BLaER1 treated with 17β-estradiol and CSF1 and Interleukin-3, amounts not matched to agents 10 nM and 100 nM (cell line): ENCODE data around the gene CLEC2L.

Experiments used
- H3K27ac ChIP-seq, 11 experiments: shearing (Covaris generic); formaldehyde crosslinking; 2 replicates each; pipeline ENCODE4 v1.8.1; 2022
- H3K27me3 ChIP-seq, 11 experiments: shearing (Covaris generic); formaldehyde crosslinking; 2 replicates each; pipeline ENCODE4 v1.8.1; 2022
- H3K36me3 ChIP-seq, 11 experiments: shearing (Covaris generic); formaldehyde crosslinking; 2 replicates each; pipeline ENCODE4 v1.8.1; 2022
- H3K4me1 ChIP-seq, 10 experiments: shearing (Covaris generic); formaldehyde crosslinking; 2 replicates each; pipeline ENCODE4 v1.8.1; 2022
- H3K4me2 ChIP-seq, 11 experiments: shearing (Covaris generic); formaldehyde crosslinking; 2 replicates each; pipeline ENCODE4 v1.8.1; 2022
- H3K4me3 ChIP-seq, 10 experiments: shearing (Covaris generic); formaldehyde crosslinking; 2 replicates each; pipeline ENCODE4 v1.8.1; 2022
- H3K9ac ChIP-seq, 11 experiments: shearing (Covaris generic); formaldehyde crosslinking; 2 replicates each; pipeline ENCODE4 v1.8.1; 2022
- H3K9me3 ChIP-seq, 11 experiments: shearing (Covaris generic); formaldehyde crosslinking; replicated peaks in 1 of 11; 2 replicates each; pipeline ENCODE4 v1.8.1; 2022
- H4K20me1 ChIP-seq, 11 experiments: shearing (Covaris generic); formaldehyde crosslinking; 2 replicates each; pipeline ENCODE4 v1.8.1; 2022
- Cebpa-rat ChIP-seq, 11 experiments: shearing (Covaris generic); IDR thresholded peaks; 2 replicates each; pipeline ENCODE4 v1.8.1; 2022

The CLEC2L gene

GRCh38 chr7:139531094-139531493 is 7.6 kb downstream of the CLEC2L start:
- Histone ChIP-seq H3K4me1 (peaks cover 7 to 15% (median 10%) of the 10 kb centered on the region in 10 experiments; a peak in 17 of 20 replicates), H3K27ac (no peak overlapping the region), H3K36me3 (no peaks in the 10 kb centered on the region), H4K20me1 (no peaks in the 10 kb centered on the region), H3K27me3 (peaks cover 0 to 4% (median 0%) of the 10 kb centered on the region in 11 experiments; a peak in 2 of 22 replicates), H3K9ac (no peak overlapping the region), H3K9me3 (peaks cover 0 to 5% (median 0%) of the 10 kb centered on the region in 11 experiments; a peak in 1 of 22 replicates), H3K4me2 (no peak overlapping the region), H3K4me3 (no peak overlapping the region)
- TF ChIP-seq Cebpa-rat (IDR thresholded peaks at IDR 0.05): no peak

- no peak overlapping the region for H3K4me3 ChIP-seq
- no peak overlapping the region for H3K4me2 ChIP-seq
- H3K36me3 ChIP-seq: no peaks in the 10 kb centered on the region
- no peak overlapping the region for H3K27ac ChIP-seq
- peaks cover 0 to 5% (median 0%) of the 10 kb centered on the region in 11 experiments; a peak in 1 of 22 replicates for H3K9me3 ChIP-seq
- TF ChIP-seq Cebpa-rat (IDR thresholded peaks at IDR 0.05): no peak
- no peaks in the 10 kb centered on the region for H3K27me3 ChIP-seq
- no peak overlapping the region for H3K9ac ChIP-seq
- no peaks in the 10 kb centered on the region for H4K20me1 ChIP-seq
- peaks cover 0 to 3% (median 2%) of the 10 kb centered on the region in 10 experiments; a peak in 11 of 20 replicates for H3K4me1 ChIP-seq
Observed at GRCh38 chr7:139532636-139533155, 9.2 kb downstream of the CLEC2L start.

- Histone ChIP-seq H3K9me3 (no peaks in the 10 kb centered on the region), H4K20me1 (no peaks in the 10 kb centered on the region), H3K4me2 (no peak overlapping the region), H3K4me3 (no peak overlapping the region), H3K4me1 (no peaks in the 10 kb centered on the region), H3K9ac (no peak overlapping the region), H3K27me3 (no peaks in the 10 kb centered on the region), H3K36me3 (no peaks in the 10 kb centered on the region), H3K27ac (no peak overlapping the region)
- TF ChIP-seq Cebpa-rat (IDR thresholded peaks at IDR 0.05): no peak
Observed at GRCh38 chr7:139534096-139534495, 10.6 kb downstream of the CLEC2L start.

DNA sequence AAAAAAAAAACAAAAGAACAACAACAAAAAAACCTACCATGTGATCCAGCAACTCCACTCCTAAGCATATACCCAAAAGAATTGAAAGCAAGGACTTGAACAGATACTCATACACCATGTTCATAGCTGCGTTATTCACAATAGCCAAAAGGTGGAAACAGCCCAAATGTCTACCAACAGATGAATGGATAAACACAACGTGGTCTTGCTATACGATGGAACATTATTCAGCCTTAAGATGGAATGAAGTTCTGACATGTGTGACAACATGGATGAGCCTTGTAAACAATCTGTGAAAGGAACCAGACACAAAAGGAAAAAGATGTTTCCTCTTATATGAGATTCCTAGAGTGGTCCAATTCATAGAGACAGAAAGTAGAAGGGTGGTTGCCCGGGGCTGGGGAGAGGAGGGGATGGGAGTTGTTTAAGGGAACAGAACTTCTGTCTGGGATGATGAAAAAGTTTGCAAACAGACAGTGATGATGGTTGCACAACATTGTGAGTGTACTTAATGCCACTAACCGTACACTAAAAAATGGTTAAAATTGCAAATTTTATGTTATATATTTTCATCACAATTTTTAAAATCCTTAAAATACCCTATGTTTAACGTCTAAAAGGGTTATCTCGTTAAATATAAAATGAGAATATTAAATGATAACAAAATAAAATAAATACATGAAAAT is 11.6 kb downstream of the CLEC2L start:
- no peaks in the 10 kb centered on the region for H4K20me1 ChIP-seq
- no peak overlapping the region for H3K4me2 ChIP-seq
- no peak overlapping the region for H3K27ac ChIP-seq
- H3K9me3 ChIP-seq: no peaks in the 10 kb centered on the region
- no peak overlapping the region for H3K4me3 ChIP-seq
- no peak overlapping the region for H3K9ac ChIP-seq
- H3K36me3 ChIP-seq: no peaks in the 10 kb centered on the region
- H3K4me1 ChIP-seq: no peaks in the 10 kb centered on the region
- H3K27me3 ChIP-seq: no peaks in the 10 kb centered on the region
- no peak for TF ChIP-seq Cebpa-rat (IDR thresholded peaks at IDR 0.05)

- Histone ChIP-seq H3K27ac (no peak overlapping the region), H4K20me1 (no peaks in the 10 kb centered on the region), H3K27me3 (no peaks in the 10 kb centered on the region), H3K9me3 (no peaks in the 10 kb centered on the region), H3K36me3 (no peaks in the 10 kb centered on the region), H3K4me2 (no peak overlapping the region), H3K9ac (no peak overlapping the region), H3K4me3 (no peak overlapping the region), H3K4me1 (no peaks in the 10 kb centered on the region)
- TF ChIP-seq Cebpa-rat (IDR thresholded peaks at IDR 0.05): no peak
Observed at GRCh38 chr7:139536152-139536551, 12.7 kb downstream of the CLEC2L start.

- Histone ChIP-seq H4K20me1 (no peaks in the 10 kb centered on the region), H3K4me2 (no peak overlapping the region), H3K4me3 (no peak overlapping the region), H3K27ac (no peak overlapping the region), H3K27me3 (no peaks in the 10 kb centered on the region), H3K36me3 (no peaks in the 10 kb centered on the region), H3K4me1 (peaks cover 0 to 10% (median 3%) of the 10 kb centered on the region in 10 experiments; a peak in 10 of 20 replicates), H3K9me3 (no peaks in the 10 kb centered on the region), H3K9ac (no peak overlapping the region)
- no peak for TF ChIP-seq Cebpa-rat (IDR thresholded peaks at IDR 0.05)
Observed at GRCh38 chr7:139538881-139539635, 15.6 kb downstream of the CLEC2L start.

GRCh38 chr7:139540203-139540602 is 16.7 kb downstream of the CLEC2L start:
- Histone ChIP-seq H3K9me3 (no peaks in the 10 kb centered on the region), H3K36me3 (no peaks in the 10 kb centered on the region), H4K20me1 (no peaks in the 10 kb centered on the region), H3K27ac (no peak overlapping the region), H3K9ac (no peak overlapping the region), H3K27me3 (no peaks in the 10 kb centered on the region), H3K4me2 (no peak overlapping the region), H3K4me1 (peaks cover 0 to 13% (median 3%) of the 10 kb centered on the region in 10 experiments; a peak in 10 of 20 replicates), H3K4me3 (no peak overlapping the region)
- no peak for TF ChIP-seq Cebpa-rat (IDR thresholded peaks at IDR 0.05)

DNA sequence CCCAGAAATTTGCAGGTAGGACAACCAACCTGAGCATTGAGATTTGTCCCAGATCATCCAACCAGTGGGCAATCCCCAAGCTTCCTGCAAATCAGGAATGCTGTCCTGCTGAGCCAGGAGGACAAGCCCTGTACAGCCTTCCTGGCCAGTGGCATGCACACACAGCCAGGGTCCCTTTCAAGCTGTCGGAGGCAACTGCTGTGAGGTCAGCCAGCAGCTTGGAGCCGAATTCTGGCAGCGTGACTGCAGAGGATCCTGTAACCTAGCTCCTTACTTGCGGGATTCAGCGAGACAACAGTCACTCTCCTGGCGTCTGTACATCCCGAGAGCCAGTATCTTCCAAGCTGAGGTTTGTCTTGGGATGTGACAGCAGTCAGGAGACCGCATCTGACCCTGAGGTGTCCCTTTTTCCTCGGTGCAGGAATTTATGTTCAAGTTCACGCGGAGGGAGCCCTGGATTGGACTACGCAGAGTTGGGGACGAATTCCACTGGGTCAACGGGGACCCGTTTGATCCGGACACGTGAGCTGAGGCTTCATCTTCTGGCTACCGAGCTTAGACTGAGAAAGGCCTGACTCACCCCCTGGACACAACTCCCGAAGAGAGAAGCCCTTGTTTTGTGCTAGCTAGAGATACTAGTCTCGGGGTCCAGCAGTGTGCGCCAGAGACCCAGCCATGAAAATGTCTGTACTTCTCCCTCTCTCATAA is 18.3 kb downstream of the CLEC2L start:
- Histone ChIP-seq H3K36me3 (no peaks in the 10 kb centered on the region), H3K4me2 (no peak overlapping the region), H3K9me3 (no peaks in the 10 kb centered on the region), H3K27ac (no peak overlapping the region), H3K4me3 (no peak overlapping the region), H3K4me1 (peaks cover 0 to 13% (median 3%) of the 10 kb centered on the region in 10 experiments; a peak in 10 of 20 replicates), H4K20me1 (no peaks in the 10 kb centered on the region), H3K27me3 (no peaks in the 10 kb centered on the region), H3K9ac (no peak overlapping the region)
- TF ChIP-seq Cebpa-rat (IDR thresholded peaks at IDR 0.05): no peak
